Measurements from ENCODE around the gene NFIX. TPM values are rescaled to one million over a fixed set of nuclear protein-coding genes. Genes with fewer than 3 reads are reported as not detected.

The NFIX gene
- total and polyA plus RNA-seq, 2 of the 13 experiments (the other 11 are each of a cell fraction or from before 2014, with no cell fraction given), result 3.4 to 5.4 TPM

DNA sequence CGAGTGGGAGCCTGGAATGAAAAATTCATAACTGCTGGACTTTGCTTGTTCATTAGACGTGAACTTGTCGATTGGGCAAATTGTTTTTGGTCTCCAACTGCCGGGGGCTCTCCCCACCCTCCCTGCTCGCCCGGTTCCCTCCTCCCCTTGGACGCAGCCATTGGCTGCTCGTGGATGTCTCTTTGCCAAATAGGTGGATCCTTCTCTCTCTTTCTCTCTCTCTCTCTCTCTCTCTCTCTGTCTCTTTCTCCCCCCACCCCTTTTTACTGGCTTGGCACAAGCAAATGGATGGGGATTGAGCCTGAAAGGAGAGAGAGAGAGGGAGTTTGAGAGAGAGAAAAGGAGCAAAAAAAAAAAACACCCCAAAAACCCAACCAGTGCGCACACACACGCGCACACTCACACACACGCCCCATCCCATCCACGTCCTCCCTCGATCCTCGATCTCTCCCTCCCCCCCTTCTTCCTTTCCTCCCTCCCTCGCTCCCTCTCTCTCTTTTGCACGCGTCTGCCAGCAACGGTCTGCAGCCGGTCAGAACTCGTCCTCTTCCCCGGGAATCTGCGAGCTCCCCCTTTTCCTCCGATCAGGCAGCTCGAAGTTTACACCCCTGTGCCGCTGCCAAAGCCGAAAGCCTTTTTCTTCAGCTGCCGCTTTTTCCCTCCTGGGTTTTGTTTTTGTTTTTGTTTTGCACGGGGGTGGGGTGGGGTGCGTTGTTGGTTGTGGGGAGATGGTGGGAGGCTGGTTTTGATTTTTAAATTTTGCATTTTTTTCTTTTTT is 27.8 kb downstream of the NFIX start:
- H3K4me1 ChIP-seq (ENCODE audit: insufficient read depth, low read length), result peaks cover 83% of the 10 kb centered on the region
- H3K79me2 ChIP-seq (ENCODE audit: insufficient read depth, low read length), result peaks cover 38% of the 10 kb centered on the region
- peak overlapping the region; percentile 90 for H3K4me2 ChIP-seq (ENCODE audit: low read depth, low read length)
- H3K9ac ChIP-seq (ENCODE audit: insufficient read depth, low read depth, low read length), result peak overlapping the region; percentile 58
- H3K4me3 ChIP-seq (replicated peaks in 1 of 3; ENCODE audit: insufficient read depth in 1 of 3, low read depth in 2 of 3, low read length in 3 of 3), result peak overlapping the region; percentile 52 to 71 (median 62)
- ATAC-seq (peak; percentile 82), DNase-seq (ENCODE audit: low spot score) (peak; percentile 79), FAIRE-seq (peak; percentile 51)
- POLR2A ChIA-PET, result interaction anchor here (0.7 to 3.6 kb wide), 11 partner anchors 9 to 38 kb away, joined by 3 to 31 read pairs (median 9); no protein-coding TSS in a partner anchor
- peak overlapping the region; percentile 73 for H3K27ac ChIP-seq (ENCODE audit: extremely low read length, insufficient read depth, low read length)
- no peak overlapping the region for H2AFZ ChIP-seq (ENCODE audit: low read length)
- in situ Hi-C loops (cut with HindIII; ENCODE audit: extremely low pct_ligation_motif_present, low pct_unique_long_range_greater_than_20kb), result loop anchor here (5.0 kb wide), 2 partner anchors 36 to 39 kb away; no protein-coding TSS in a partner anchor
- intact Hi-C loops (cut with micrococcal nuclease; ENCODE audit: unreplicated experiment), result loop anchor here (5.0 kb wide), 1 partner anchor 39 kb away; no protein-coding TSS in a partner anchor
- no peaks in the 10 kb centered on the region for H3K27me3 ChIP-seq (ENCODE audit: control insufficient read depth in 1 of 2, insufficient read depth in 2 of 2, low read length in 2 of 2)
- BruUV-seq (replicated peaks), result no TSS peak
- CTCF ChIA-PET (ENCODE audit: low intra/inter-chr PET ratio, low total read pairs), result no interaction called here
- WGBS (ENCODE audit: low lambda C conversion rate), result 3% methylated on average over 30 of the region's 30 CpGs
- H4K20me1 ChIP-seq (ENCODE audit: insufficient read depth, low read length), result no peaks in the 10 kb centered on the region
- H3K9me3 ChIP-seq (ENCODE audit: low read length), result no peaks in the 10 kb centered on the region
- H3K36me3 ChIP-seq (replicated peaks in 1 of 2; ENCODE audit: control insufficient read depth in 1 of 2, insufficient read depth in 2 of 2, low read length in 2 of 2), result peaks cover 1 to 9% of the 10 kb centered on the region in 2 experiments; a peak in 1 of 5 replicates
- TF ChIP-seq, protein P1, sequence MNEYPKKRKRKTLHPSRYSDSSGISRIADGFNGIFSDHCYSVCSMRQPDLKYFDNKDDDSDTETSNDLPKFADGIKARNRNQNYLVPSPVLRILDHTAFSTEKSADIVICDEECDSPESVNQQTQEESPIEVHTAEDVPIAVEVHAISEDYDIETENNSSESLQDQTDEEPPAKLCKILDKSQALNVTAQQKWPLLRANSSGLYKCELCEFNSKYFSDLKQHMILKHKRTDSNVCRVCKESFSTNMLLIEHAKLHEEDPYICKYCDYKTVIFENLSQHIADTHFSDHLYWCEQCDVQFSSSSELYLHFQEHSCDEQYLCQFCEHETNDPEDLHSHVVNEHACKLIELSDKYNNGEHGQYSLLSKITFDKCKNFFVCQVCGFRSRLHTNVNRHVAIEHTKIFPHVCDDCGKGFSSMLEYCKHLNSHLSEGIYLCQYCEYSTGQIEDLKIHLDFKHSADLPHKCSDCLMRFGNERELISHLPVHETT (CRISPR knock-in tag; conservative IDR thresholded peaks at IDR 0.05), result 0 out of 2 replicates have a peak, but pooled peaks have one; percentile 43
- TF ChIP-seq, protein P2, sequence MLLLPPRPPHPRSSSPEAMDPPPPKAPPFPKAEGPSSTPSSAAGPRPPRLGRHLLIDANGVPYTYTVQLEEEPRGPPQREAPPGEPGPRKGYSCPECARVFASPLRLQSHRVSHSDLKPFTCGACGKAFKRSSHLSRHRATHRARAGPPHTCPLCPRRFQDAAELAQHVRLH (CRISPR knock-in tag; IDR thresholded peaks at IDR 0.05; ENCODE audit: borderline replicate concordance, low read depth), result 0 out of 2 replicates have a peak, but pooled peaks have one; percentile 31
- TF ChIP-seq ZNF772 (CRISPR knock-in tag; IDR thresholded peaks at IDR 0.05) (no peak), GATAD2A (CRISPR knock-in tag; IDR thresholded peaks at IDR 0.05) (peak; percentile 62; the same call in 1 of the 2 replicates), ZNF34 (CRISPR knock-in tag; IDR thresholded peaks at IDR 0.05; ENCODE audit: borderline replicate concordance) (no peak), ZNF335 (CRISPR knock-in tag; IDR thresholded peaks at IDR 0.05) (no peak), CEBPG (CRISPR knock-in tag; IDR thresholded peaks at IDR 0.05) (0 out of 2 replicates have a peak, but pooled peaks have one; percentile 11), KDM5B (CRISPR knock-in tag; IDR thresholded peaks at IDR 0.05; ENCODE audit: borderline replicate concordance) (peak; percentile 30; the same call in 1 of the 2 replicates), ASH2L (IDR thresholded peaks at IDR 0.05; ENCODE audit: insufficient read length, low read depth, low read length) (peak; percentile 77), MTA1 (CRISPR knock-in tag; IDR thresholded peaks at IDR 0.05; ENCODE audit: borderline replicate concordance) (peak; percentile 66; the same call in 1 of the 2 replicates), PAX8 (CRISPR knock-in tag; IDR thresholded peaks at IDR 0.05; ENCODE audit: borderline replicate concordance) (no peak)
- TF ChIP-seq, protein P3, sequence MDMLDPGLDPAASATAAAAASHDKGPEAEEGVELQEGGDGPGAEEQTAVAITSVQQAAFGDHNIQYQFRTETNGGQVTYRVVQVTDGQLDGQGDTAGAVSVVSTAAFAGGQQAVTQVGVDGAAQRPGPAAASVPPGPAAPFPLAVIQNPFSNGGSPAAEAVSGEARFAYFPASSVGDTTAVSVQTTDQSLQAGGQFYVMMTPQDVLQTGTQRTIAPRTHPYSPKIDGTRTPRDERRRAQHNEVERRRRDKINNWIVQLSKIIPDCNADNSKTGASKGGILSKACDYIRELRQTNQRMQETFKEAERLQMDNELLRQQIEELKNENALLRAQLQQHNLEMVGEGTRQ (IDR thresholded peaks at IDR 0.05; ENCODE audit: low read depth, low read length), result no peak
- TF ChIP-seq, protein P3 (CRISPR knock-in tag; IDR thresholded peaks at IDR 0.05; ENCODE audit: borderline replicate concordance), result no peak
- TF ChIP-seq, protein P4, sequence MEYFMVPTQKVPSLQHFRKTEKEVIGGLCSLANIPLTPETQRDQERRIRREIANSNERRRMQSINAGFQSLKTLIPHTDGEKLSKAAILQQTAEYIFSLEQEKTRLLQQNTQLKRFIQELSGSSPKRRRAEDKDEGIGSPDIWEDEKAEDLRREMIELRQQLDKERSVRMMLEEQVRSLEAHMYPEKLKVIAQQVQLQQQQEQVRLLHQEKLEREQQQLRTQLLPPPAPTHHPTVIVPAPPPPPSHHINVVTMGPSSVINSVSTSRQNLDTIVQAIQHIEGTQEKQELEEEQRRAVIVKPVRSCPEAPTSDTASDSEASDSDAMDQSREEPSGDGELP (IDR thresholded peaks at IDR 0.05; ENCODE audit: borderline replicate concordance, low read depth), result no peak
- TF ChIP-seq, protein P5, sequence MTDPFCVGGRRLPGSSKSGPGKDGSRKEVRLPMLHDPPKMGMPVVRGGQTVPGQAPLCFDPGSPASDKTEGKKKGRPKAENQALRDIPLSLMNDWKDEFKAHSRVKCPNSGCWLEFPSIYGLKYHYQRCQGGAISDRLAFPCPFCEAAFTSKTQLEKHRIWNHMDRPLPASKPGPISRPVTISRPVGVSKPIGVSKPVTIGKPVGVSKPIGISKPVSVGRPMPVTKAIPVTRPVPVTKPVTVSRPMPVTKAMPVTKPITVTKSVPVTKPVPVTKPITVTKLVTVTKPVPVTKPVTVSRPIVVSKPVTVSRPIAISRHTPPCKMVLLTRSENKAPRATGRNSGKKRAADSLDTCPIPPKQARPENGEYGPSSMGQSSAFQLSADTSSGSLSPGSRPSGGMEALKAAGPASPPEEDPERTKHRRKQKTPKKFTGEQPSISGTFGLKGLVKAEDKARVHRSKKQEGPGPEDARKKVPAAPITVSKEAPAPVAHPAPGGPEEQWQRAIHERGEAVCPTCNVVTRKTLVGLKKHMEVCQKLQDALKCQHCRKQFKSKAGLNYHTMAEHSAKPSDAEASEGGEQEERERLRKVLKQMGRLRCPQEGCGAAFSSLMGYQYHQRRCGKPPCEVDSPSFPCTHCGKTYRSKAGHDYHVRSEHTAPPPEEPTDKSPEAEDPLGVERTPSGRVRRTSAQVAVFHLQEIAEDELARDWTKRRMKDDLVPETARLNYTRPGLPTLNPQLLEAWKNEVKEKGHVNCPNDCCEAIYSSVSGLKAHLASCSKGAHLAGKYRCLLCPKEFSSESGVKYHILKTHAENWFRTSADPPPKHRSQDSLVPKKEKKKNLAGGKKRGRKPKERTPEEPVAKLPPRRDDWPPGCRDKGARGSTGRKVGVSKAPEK (CRISPR knock-in tag; IDR thresholded peaks at IDR 0.05; ENCODE audit: borderline replicate concordance), result 0 out of 2 replicates have a peak, but pooled peaks have one; percentile 74
